HEK293T (cell line): ENCODE results near the gene RGS7.

Source experiments
- CTCF ChIA-PET: fragments of 350-600 bp; formaldehyde crosslinking; extraction: SDS; loops from one replicate; lab custom pipeline; 2021; ENCODE audit warnings: antibody characterized with exemption, inconsistent platforms; lab: Yijun Ruan, JAX
- POLR2A ChIA-PET: fragments of 350-600 bp; formaldehyde crosslinking; extraction: SDS; loops from one replicate; lab custom pipeline; 2020; ENCODE audit warnings: antibody characterized with exemption, inconsistent platforms; lab: Yijun Ruan, JAX
- DNase-seq: peaks from one replicate; pipeline ENCODE4 v3.0.0; 2012; ENCODE audit warnings: mixed read lengths; ENCODE audit errors: extremely low spot score
- ARNT ChIP-seq: fragments of 450-650 bp; IDR thresholded peaks from 2 replicates; pipeline ENCODE4 v1.6.1; 2017; ENCODE audit warnings: mild to moderate bottlenecking
- BHLHE40 ChIP-seq: fragments of 450-650 bp; IDR thresholded peaks from 2 replicates; pipeline ENCODE4 v1.6.1; 2016; ENCODE audit warnings: mild to moderate bottlenecking, moderate library complexity, borderline replicate concordance
- CTBP1 ChIP-seq: fragments of 450-650 bp; IDR thresholded peaks from 2 replicates; pipeline ENCODE4 v1.6.1; 2016; ENCODE audit warnings: borderline replicate concordance
- ELF4 ChIP-seq: fragments of 450-650 bp; IDR thresholded peaks from 2 replicates; pipeline ENCODE4 v1.6.1; 2017; ENCODE audit warnings: antibody characterized with exemption
- FOXA1 ChIP-seq: fragments of 450-650 bp; IDR thresholded peaks from 2 replicates; pipeline ENCODE4 v1.6.1; 2016; ENCODE audit warnings: mild to moderate bottlenecking
- FOXK2 ChIP-seq: fragments of 450-650 bp; IDR thresholded peaks from 2 replicates; pipeline ENCODE4 v1.6.1; 2016; ENCODE audit warnings: mild to moderate bottlenecking
- FOXM1 ChIP-seq: fragments of 450-650 bp; IDR thresholded peaks from 2 replicates; pipeline ENCODE4 v1.6.1; 2017; ENCODE audit warnings: mild to moderate bottlenecking, borderline replicate concordance
- HDGF ChIP-seq: fragments of 450-650 bp; IDR thresholded peaks from 2 replicates; pipeline ENCODE4 v1.6.1; 2017; ENCODE audit warnings: antibody characterized with exemption, borderline replicate concordance
- L3MBTL2 ChIP-seq: fragments of 450-650 bp; conservative IDR thresholded peaks from 2 replicates; pipeline ENCODE4 v1.6.1; 2016; ENCODE audit warnings: mild to moderate bottlenecking
- LEF1 ChIP-seq: fragments of 450-650 bp; IDR thresholded peaks from 2 replicates; pipeline ENCODE4 v1.6.1; 2017; ENCODE audit warnings: mild to moderate bottlenecking, borderline replicate concordance
- NFRKB ChIP-seq: fragments of 450-650 bp; IDR thresholded peaks from 2 replicates; pipeline ENCODE4 v1.6.1; 2016; ENCODE audit warnings: mild to moderate bottlenecking, moderate library complexity
- SP1 ChIP-seq: fragments of 450-650 bp; IDR thresholded peaks from 2 replicates; pipeline ENCODE4 v1.6.1; 2017
- SUZ12 ChIP-seq: fragments of 450-650 bp; IDR thresholded peaks from 2 replicates; pipeline ENCODE4 v1.6.1; 2016; ENCODE audit warnings: mild to moderate bottlenecking
- TARDBP ChIP-seq: fragments of 450-650 bp; IDR thresholded peaks from 2 replicates; pipeline ENCODE4 v1.6.1; 2016
- ZNF384 ChIP-seq: fragments of 450-650 bp; IDR thresholded peaks from 2 replicates; pipeline ENCODE4 v1.6.1; 2016
- TF ChIP-seq, protein P1 (sequence below): fragments of 450-650 bp; IDR thresholded peaks from 2 replicates; pipeline ENCODE4 v1.6.1; 2016

Gene RGS7

DNA sequence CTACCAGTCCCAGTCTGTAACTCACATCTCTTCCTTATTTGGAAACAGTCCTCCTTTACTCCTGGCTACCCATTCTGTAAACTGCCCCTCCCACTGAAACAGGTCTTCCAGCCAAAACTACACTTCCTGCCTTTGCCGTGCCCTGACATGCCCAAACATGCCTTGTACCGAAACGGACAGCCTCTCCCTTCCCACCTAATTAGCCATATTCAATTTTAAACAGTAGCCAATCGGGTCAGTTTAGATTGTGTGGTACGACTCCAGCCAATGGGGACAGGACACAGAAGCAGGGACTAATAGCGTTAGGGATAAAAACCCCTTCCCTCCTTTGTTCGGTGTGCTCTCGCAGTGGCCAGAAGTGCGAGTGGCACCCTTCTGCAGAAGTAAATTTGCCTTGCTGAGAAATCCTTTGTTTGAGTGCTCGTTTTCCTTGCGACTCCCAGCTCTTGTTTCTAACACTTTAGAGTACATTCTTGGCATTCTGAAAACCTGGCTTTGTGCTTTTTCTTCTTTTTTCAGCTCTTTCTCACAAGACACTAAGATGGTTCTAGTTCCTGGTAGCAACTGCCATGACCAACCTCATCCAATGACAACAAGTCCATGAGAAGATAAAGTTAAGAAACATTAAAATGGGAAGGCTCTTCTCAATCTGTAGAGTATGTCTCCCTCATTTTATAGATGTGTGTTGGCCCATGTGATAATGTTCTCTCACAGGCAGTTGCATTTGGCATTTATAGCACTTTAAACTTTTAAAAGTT lies 419.9 kb downstream of the RGS7 start:
- CTCF ChIA-PET = no interaction called here
- no peak for TF ChIP-seq TARDBP
- TF ChIP-seq FOXM1 = no peak
- no peak for TF ChIP-seq FOXK2
- TF ChIP-seq L3MBTL2 = no peak
- no peak for TF ChIP-seq ZNF384
- TF ChIP-seq, protein P1, sequence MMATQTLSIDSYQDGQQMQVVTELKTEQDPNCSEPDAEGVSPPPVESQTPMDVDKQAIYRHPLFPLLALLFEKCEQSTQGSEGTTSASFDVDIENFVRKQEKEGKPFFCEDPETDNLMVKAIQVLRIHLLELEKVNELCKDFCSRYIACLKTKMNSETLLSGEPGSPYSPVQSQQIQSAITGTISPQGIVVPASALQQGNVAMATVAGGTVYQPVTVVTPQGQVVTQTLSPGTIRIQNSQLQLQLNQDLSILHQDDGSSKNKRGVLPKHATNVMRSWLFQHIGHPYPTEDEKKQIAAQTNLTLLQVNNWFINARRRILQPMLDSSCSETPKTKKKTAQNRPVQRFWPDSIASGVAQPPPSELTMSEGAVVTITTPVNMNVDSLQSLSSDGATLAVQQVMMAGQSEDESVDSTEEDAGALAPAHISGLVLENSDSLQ = no peak
- no peak for TF ChIP-seq NFRKB
- TF ChIP-seq CTBP1 = no peak
- no peak for TF ChIP-seq HDGF
- no peak for TF ChIP-seq LEF1
- DNase-seq = no peak
- POLR2A ChIA-PET = no interaction called here

DNA sequence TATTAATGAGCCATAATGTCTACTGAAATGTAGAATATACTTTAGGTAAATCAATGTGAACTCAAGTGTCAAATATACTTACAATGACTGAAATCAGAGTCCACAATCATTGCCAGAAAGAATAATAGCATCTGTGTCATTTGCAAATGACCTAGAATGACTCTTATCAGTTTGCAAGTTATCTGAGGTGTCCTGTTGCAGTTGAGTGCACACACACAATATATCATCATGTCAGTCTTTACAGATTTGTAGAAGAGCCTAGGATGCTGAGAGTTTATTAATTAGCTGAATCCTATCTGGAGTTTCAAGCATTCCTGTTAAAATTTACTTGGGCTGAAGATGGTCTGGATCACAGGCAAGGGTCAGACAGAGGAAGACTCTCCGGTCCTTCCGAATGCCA lies 421.1 kb downstream of the RGS7 start:
- ChIA-PET CTCF (no interaction called here), POLR2A (no interaction called here)
- DNase-seq = no peak
- TF ChIP-seq FOXA1 (no peak), ARNT (no peak), TARDBP (no peak), FOXM1 (no peak), ZNF384 (no peak), NFRKB (no peak), L3MBTL2 (no peak), SP1 (no peak), CTBP1 (no peak), BHLHE40 (no peak)

DNA sequence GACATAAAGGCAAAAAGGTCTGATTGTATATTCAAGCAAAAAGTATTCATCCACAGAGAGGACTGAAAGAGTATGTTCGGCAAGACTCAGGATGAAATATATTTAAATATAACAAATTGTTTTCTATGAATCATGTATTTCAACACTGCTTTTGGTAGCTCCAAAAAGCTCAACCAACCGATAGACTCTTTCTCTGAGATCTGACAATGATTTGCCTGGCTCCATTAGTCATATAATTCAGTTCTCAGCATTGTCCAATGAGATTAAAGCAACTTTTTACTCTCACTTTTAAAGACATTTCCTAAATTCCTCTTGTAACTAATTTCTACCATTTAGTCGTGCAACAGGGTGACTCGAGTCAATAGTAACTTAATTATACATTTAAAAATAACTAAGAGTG lies 426.0 kb downstream of the RGS7 start:
- DNase-seq = no peak
- POLR2A ChIA-PET = no interaction called here
- CTCF ChIA-PET = no interaction called here
- TF ChIP-seq FOXA1 = no peak
- TF ChIP-seq NFRKB = no peak
- TF ChIP-seq, protein P1 = no peak
- TF ChIP-seq HDGF = no peak
- no peak for TF ChIP-seq SUZ12
- no peak for TF ChIP-seq ELF4
- no peak for TF ChIP-seq LEF1
- TF ChIP-seq FOXK2 = no peak
- TF ChIP-seq CTBP1 = no peak
- no peak for TF ChIP-seq SP1
- no peak for TF ChIP-seq ZNF384
- no peak for TF ChIP-seq TARDBP
- TF ChIP-seq ARNT = no peak
- TF ChIP-seq BHLHE40 = no peak
- no peak for TF ChIP-seq L3MBTL2
- TF ChIP-seq FOXM1 = no peak

DNA sequence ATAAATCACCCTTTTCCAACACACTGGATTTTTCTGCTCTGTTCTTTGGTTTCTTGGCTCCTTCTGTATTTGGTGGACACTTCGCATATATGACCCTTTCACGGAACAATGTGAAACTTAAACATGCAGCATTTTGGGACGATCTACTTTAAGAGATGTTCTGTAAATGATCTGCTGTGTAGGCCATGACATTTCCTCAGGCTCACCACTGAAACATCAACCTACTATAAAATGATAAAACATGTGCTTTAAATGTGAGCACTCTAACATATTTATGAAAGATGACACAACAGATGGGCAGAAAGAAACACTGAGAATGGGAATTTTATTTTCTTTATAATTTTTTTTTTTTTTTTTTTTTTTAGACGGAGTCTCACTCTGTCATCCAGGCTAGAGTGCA lies 428.7 kb downstream of the RGS7 start:
- TF ChIP-seq FOXK2 = no peak
- TF ChIP-seq SP1 = no peak
- TF ChIP-seq CTBP1 = no peak
- TF ChIP-seq, protein P1 = no peak
- no peak for TF ChIP-seq BHLHE40
- TF ChIP-seq ZNF384 = no peak
- no peak for TF ChIP-seq HDGF
- no peak for TF ChIP-seq ELF4
- TF ChIP-seq FOXA1 = no peak
- no peak for TF ChIP-seq ARNT
- TF ChIP-seq TARDBP = no peak
- TF ChIP-seq L3MBTL2 = no peak
- TF ChIP-seq SUZ12 = no peak
- POLR2A ChIA-PET = no interaction called here
- DNase-seq = no peak
- CTCF ChIA-PET = no interaction called here

DNA sequence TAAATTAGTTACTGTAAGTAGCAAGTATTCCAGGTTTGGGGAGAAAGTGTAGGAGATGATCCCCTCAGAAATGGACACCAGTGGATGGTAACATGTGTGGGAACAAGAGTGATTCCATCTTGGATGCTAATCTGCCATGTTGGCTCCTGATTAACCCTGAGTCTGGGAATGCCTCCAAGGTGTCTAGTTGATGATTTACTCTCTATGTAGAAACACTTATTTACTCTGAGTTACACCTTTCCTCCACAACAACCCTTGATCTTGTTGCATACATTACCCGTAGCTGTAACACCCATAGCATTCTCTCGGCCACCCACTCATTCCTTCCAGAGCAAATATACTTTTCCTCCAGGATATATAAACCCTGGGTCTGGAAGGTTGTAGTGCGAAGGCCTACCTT lies 429.2 kb downstream of the RGS7 start:
- no peak for DNase-seq
- CTCF ChIA-PET = no interaction called here
- no peak for TF ChIP-seq FOXM1
- TF ChIP-seq FOXK2 = no peak
- TF ChIP-seq NFRKB = no peak
- no peak for TF ChIP-seq ZNF384
- TF ChIP-seq L3MBTL2 = no peak
- TF ChIP-seq FOXA1 = no peak
- no peak for TF ChIP-seq TARDBP
- TF ChIP-seq CTBP1 = no peak
- no peak for TF ChIP-seq LEF1
- TF ChIP-seq, protein P1 = no peak
- no peak for TF ChIP-seq HDGF
- no peak for TF ChIP-seq ARNT
- TF ChIP-seq ELF4 = no peak
- TF ChIP-seq BHLHE40 = no peak
- no peak for TF ChIP-seq SUZ12
- no peak for TF ChIP-seq SP1
- POLR2A ChIA-PET = no interaction called here
